K562 (cell line): ENCODE measurements around the gene HRAS. TPM values are rescaled to one million over a fixed set of nuclear protein-coding genes. Genes with fewer than 3 reads are reported as not detected.

Experiments
- ATF1 ChIP-seq, 2 experiments: fragments of 450-650 bp in 1 of 2; IDR thresholded peaks; 2 replicates each; pipeline ENCODE4 v1.6.1; 2016; ENCODE audit warnings: missing compliant biosample characterization in 1 of 2, missing genetic modification characterization in 1 of 2
- CBFA2T2 ChIP-seq: fragments of 450-650 bp; conservative IDR thresholded peaks from 2 replicates; pipeline ENCODE4 v1.6.1; 2017; ENCODE audit warnings: mild to moderate bottlenecking
- CTCFL ChIP-seq: IDR thresholded peaks from 2 replicates; pipeline ENCODE4 v1.6.1; 2011; ENCODE audit warnings: borderline replicate concordance, low read depth, mild to moderate bottlenecking, moderate library complexity, low read length; ENCODE audit not compliant: insufficient read depth, poor library complexity, severe bottlenecking
- DACH1 ChIP-seq: fragments of 450-650 bp; IDR thresholded peaks from 2 replicates; pipeline ENCODE4 v1.6.1; 2018; ENCODE audit not compliant: partially characterized antibody
- DDX20 ChIP-seq: fragments of 450-650 bp; IDR thresholded peaks from 2 replicates; pipeline ENCODE4 v1.6.1; 2016; ENCODE audit warnings: missing genetic modification characterization, low read depth, mild to moderate bottlenecking, missing compliant biosample characterization, moderate library complexity
- DIDO1 ChIP-seq: fragments of 450-650 bp; IDR thresholded peaks from 2 replicates; pipeline ENCODE4 v1.6.1; 2016; ENCODE audit warnings: low read depth, missing biosample characterization, missing genetic modification characterization
- GTF2E2 ChIP-seq: fragments of 200-800 bp; sonication (Bioruptor generic); IDR thresholded peaks from 2 replicates; pipeline ENCODE4 v1.6.1; 2016; ENCODE audit warnings: missing genetic modification characterization, missing compliant biosample characterization
- KAT7 ChIP-seq: sonication (generic); formaldehyde crosslinking; IDR thresholded peaks from 2 replicates; pipeline ENCODE4 v1.8.0; 2022; ENCODE audit warnings: missing genetic modification reagents, mild to moderate bottlenecking, borderline replicate concordance
- KLF10 ChIP-seq: fragments of 250-450 bp; sonication (Bioruptor Pico); IDR thresholded peaks from 2 replicates; pipeline ENCODE4 v1.6.1; 2021; ENCODE audit warnings: matching md5 sums
- NCOA2 ChIP-seq, 2 experiments: fragments of 450-650 bp; IDR thresholded peaks; 2 replicates each; pipeline ENCODE4 v1.6.1; 2018; ENCODE audit warnings: mild to moderate bottlenecking in 2 of 2, moderate library complexity in 1 of 2; ENCODE audit not compliant: partially characterized antibody in 2 of 2
- NFIC ChIP-seq: fragments of 450-650 bp; IDR thresholded peaks from 2 replicates; pipeline ENCODE4 v1.6.1; 2017; ENCODE audit warnings: mild to moderate bottlenecking, inconsistent platforms
- OTX1 ChIP-seq: fragments of 450-650 bp; formaldehyde crosslinking; IDR thresholded peaks from 2 replicates; pipeline ENCODE4 v1.4.0; 2022; ENCODE audit warnings: mild to moderate bottlenecking
- SPI1 ChIP-seq: IDR thresholded peaks from 2 replicates; pipeline ENCODE4 v1.6.1; 2011; ENCODE audit warnings: low read depth, low read length, control low read depth, borderline replicate concordance
- ZBTB17 ChIP-seq: fragments of 450-650 bp; formaldehyde crosslinking; IDR thresholded peaks from 2 replicates; pipeline ENCODE4 v1.4.0; 2020; ENCODE audit warnings: mild to moderate bottlenecking
- ZKSCAN8 ChIP-seq: fragments of 200-800 bp; sonication (Bioruptor generic); IDR thresholded peaks from 2 replicates; pipeline ENCODE4 v1.6.1; 2016; ENCODE audit warnings: missing genetic modification characterization, missing compliant biosample characterization
- ZNF384 ChIP-seq: IDR thresholded peaks from 2 replicates; pipeline ENCODE4 v1.6.1; 2012; ENCODE audit warnings: low read depth, low read length, improper control_type of control experiment
- polyA plus RNA-seq, 8 experiments: library from polyadenylated mRNA; depleted of rRNA in 4 of 8; stranded (reverse) in 5 of 8; unstranded in 3 of 8; fragments of >200 nt; fragmentation: Nextera tagmentation in 2 of 8; fragmentation: Illumina TruSeq in 1 of 8; extraction: Ambion mirVana in 2 of 8; extraction: Trizol in 1 of 8; gene quantifications; 2 replicates each; pipeline versions ENCODE4 v1.2.1 to v1.2.3, GENCODE V29; 2011 to 2014; ENCODE audit warnings: inconsistent platforms in 1 of 8, missing spikeins in 1 of 8
- total RNA-seq, 7 experiments: library from RNA; depleted of rRNA in 6 of 7; stranded (reverse); fragments of >200 nt in 6 of 7; fragmentation: Illumina TruSeq in 2 of 7; extraction: Trizol in 2 of 7; gene quantifications; 2 replicates each; pipeline versions ENCODE4 v1.2.1 to v1.2.3, GENCODE V29; 2011 to 2021; ENCODE audit warnings: low replicate concordance in 1 of 7
- TF ChIP-seq, protein P1 (sequence below): fragments of 250-450 bp; sonication (Bioruptor Pico); IDR thresholded peaks from 2 replicates; pipeline ENCODE4 v1.4.0; 2020
- TF ChIP-seq, protein P2 (sequence below): fragments of 250-450 bp; sonication (Bioruptor Pico); IDR thresholded peaks from 2 replicates; pipeline ENCODE4 v1.5.0; 2021

Gene HRAS
- total and polyA plus RNA-seq, 9 of the 15 experiments (the other 6 are each of a cell fraction or from before 2014, with no cell fraction given), result 2.8 to 73.5 (median 29.6) TPM

GRCh38 chr11:506995-507726, 28.2 kb downstream of the HRAS start, which contains the start of gene RNH1 (continued):
- TF ChIP-seq, protein P1, sequence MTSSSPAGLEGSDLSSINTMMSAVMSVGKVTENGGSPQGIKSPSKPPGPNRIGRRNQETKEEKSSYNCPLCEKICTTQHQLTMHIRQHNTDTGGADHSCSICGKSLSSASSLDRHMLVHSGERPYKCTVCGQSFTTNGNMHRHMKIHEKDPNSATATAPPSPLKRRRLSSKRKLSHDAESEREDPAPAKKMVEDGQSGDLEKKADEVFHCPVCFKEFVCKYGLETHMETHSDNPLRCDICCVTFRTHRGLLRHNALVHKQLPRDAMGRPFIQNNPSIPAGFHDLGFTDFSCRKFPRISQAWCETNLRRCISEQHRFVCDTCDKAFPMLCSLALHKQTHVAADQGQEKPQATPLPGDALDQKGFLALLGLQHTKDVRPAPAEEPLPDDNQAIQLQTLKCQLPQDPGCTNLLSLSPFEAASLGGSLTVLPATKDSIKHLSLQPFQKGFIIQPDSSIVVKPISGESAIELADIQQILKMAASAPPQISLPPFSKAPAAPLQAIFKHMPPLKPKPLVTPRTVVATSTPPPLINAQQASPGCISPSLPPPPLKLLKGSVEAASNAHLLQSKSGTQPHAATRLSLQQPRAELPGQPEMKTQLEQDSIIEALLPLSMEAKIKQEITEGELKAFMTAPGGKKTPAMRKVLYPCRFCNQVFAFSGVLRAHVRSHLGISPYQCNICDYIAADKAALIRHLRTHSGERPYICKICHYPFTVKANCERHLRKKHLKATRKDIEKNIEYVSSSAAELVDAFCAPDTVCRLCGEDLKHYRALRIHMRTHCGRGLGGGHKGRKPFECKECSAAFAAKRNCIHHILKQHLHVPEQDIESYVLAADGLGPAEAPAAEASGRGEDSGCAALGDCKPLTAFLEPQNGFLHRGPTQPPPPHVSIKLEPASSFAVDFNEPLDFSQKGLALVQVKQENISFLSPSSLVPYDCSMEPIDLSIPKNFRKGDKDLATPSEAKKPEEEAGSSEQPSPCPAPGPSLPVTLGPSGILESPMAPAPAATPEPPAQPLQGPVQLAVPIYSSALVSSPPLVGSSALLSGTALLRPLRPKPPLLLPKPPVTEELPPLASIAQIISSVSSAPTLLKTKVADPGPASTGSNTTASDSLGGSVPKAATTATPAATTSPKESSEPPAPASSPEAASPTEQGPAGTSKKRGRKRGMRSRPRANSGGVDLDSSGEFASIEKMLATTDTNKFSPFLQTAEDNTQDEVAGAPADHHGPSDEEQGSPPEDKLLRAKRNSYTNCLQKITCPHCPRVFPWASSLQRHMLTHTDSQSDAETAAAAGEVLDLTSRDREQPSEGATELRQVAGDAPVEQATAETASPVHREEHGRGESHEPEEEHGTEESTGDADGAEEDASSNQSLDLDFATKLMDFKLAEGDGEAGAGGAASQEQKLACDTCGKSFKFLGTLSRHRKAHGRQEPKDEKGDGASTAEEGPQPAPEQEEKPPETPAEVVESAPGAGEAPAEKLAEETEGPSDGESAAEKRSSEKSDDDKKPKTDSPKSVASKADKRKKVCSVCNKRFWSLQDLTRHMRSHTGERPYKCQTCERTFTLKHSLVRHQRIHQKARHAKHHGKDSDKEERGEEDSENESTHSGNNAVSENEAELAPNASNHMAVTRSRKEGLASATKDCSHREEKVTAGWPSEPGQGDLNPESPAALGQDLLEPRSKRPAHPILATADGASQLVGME (CRISPR knock-in tag), result 0 out of 2 replicates have a peak, but pooled peaks have one; percentile 40
- TF ChIP-seq GTF2E2 (tag), result no peak
- TF ChIP-seq NFIC, result no peak; the same call in 1 of the 2 replicates
- 0 out of 2 replicates have a peak, but pooled peaks have one; percentile 3 for TF ChIP-seq ATF1 (CRISPR knock-in tag; IDR thresholded peaks at IDR 0.05)
- peak; percentile 88 for TF ChIP-seq ATF1 (tag; IDR thresholded peaks at IDR 0.05)
- no peak for TF ChIP-seq KLF10
- no peak; the same call in 1 of the 2 replicates for TF ChIP-seq ZBTB17 (CRISPR knock-in tag)
- TF ChIP-seq DACH1, result peak; percentile 1
- TF ChIP-seq CTCFL, result no peak
- TF ChIP-seq NCOA2 (IDR thresholded peaks at IDR 0.05; ENCODE audit: partially characterized antibody in 2 of 2), result no peak
- TF ChIP-seq DDX20, result no peak
- no peak for TF ChIP-seq CBFA2T2
- TF ChIP-seq KAT7 (CRISPR knock-in tag), result peak; percentile 80; the same call in 1 of the 2 replicates
- no peak for TF ChIP-seq ZNF384
- TF ChIP-seq ZKSCAN8, result no peak
- TF ChIP-seq, protein P2, sequence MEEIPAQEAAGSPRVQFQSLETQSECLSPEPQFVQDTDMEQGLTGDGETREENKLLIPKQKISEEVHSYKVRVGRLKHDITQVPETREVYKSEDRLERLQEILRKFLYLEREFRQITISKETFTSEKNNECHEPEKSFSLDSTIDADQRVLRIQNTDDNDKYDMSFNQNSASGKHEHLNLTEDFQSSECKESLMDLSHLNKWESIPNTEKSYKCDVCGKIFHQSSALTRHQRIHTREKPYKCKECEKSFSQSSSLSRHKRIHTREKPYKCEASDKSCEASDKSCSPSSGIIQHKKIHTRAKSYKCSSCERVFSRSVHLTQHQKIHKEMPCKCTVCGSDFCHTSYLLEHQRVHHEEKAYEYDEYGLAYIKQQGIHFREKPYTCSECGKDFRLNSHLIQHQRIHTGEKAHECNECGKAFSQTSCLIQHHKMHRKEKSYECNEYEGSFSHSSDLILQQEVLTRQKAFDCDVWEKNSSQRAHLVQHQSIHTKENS (CRISPR knock-in tag), result no peak
- peak; percentile 91; the same call in 1 of the 2 replicates for TF ChIP-seq OTX1
- TF ChIP-seq DIDO1 (tag), result no peak
- no peak for TF ChIP-seq SPI1
